CD14-positive monocyte (primary cell): ENCODE measurements around the gene RALGAPB. TPM values are rescaled to one million over a fixed set of nuclear protein-coding genes. Genes with fewer than 3 reads are reported as not detected.

ENCODE experiments used
- DNase-seq, 3 donors: peaks; one replicate each; pipeline ENCODE4 v3.0.0-alpha.2; 2011 to 2022
- H2AFZ ChIP-seq: 2 replicates; pipeline ENCODE4 v1.6.0; 2012; ENCODE audit warnings: mild to moderate bottlenecking, low read depth, low read length, inconsistent platforms; ENCODE audit not compliant: insufficient read depth, poor library complexity, severe bottlenecking
- H3K27ac ChIP-seq, 2 donors: 1 replicate in 1 of 2; 2 replicates in 1 of 2; pipeline ENCODE4 v1.5.1; 2012 to 2013; ENCODE audit warnings: low read length in 2 of 2, control low read depth in 1 of 2, inconsistent platforms in 1 of 2, low read depth in 1 of 2, mild to moderate bottlenecking in 1 of 2
- H3K27me3 ChIP-seq, 2 donors: one replicate each; pipeline versions ENCODE4 v1.6.0 to v1.6.1; 2011 to 2013; ENCODE audit warnings: low read length in 2 of 2; ENCODE audit not compliant: control insufficient read depth in 2 of 2, insufficient read depth in 2 of 2
- H3K36me3 ChIP-seq, 2 donors: replicated peaks in 1 of 2; 1 replicate in 1 of 2; 2 replicates in 1 of 2; pipeline versions ENCODE4 v1.5.1 to v1.6.1; 2012 to 2013; ENCODE audit warnings: low read length in 2 of 2, control low read depth in 1 of 2, inconsistent platforms in 1 of 2, mild to moderate bottlenecking in 1 of 2; ENCODE audit not compliant: insufficient read depth in 2 of 2, control insufficient read depth in 1 of 2
- H3K4me1 ChIP-seq, 2 donors: 1 replicate in 1 of 2; 2 replicates in 1 of 2; pipeline versions ENCODE4 v1.5.1 to v1.6.1; 2012 to 2013; ENCODE audit warnings: low read length in 2 of 2, control low read depth in 1 of 2, inconsistent platforms in 1 of 2, mild to moderate bottlenecking in 1 of 2, moderate library complexity in 1 of 2; ENCODE audit not compliant: insufficient read depth in 2 of 2, control insufficient read depth in 1 of 2
- H3K4me2 ChIP-seq: replicated peaks from 2 replicates; pipeline ENCODE3; 2012; ENCODE audit warnings: low read length, moderate library complexity, mild to moderate bottlenecking; ENCODE audit not compliant: poor library complexity, severe bottlenecking; ENCODE audit errors: extremely low read depth
- H3K4me3 ChIP-seq, 3 experiments: fragments of 200-600 bp in 1 of 3; sonication (generic) in 1 of 3; replicated peaks in 1 of 3; 1 replicate in 2 of 3; 2 replicates in 1 of 3; pipeline ENCODE4 v1.5.1; 2011 to 2013; ENCODE audit warnings: low read length in 3 of 3, mild to moderate bottlenecking in 3 of 3, control low read depth in 2 of 3, low read depth in 2 of 3, inconsistent platforms in 1 of 3, moderate library complexity in 1 of 3
- H3K79me2 ChIP-seq: 2 replicates; pipeline ENCODE4 v1.6.0; 2012; ENCODE audit warnings: mild to moderate bottlenecking, control low read depth, inconsistent platforms, low read length, moderate library complexity; ENCODE audit not compliant: insufficient read depth
- H3K9ac ChIP-seq: 2 replicates; pipeline ENCODE4 v1.6.0; 2017; ENCODE audit warnings: low read length, mild to moderate bottlenecking; ENCODE audit not compliant: insufficient read depth, poor library complexity, severe bottlenecking
- H3K9me3 ChIP-seq, 2 donors: replicated peaks in 1 of 2; 1 replicate in 1 of 2; 2 replicates in 1 of 2; pipeline versions ENCODE4 v1.5.1 to v1.6.1; 2012 to 2013; ENCODE audit warnings: low read length in 2 of 2, control low read depth in 1 of 2; ENCODE audit not compliant: control insufficient read depth in 1 of 2, insufficient read depth in 1 of 2
- H4K20me1 ChIP-seq: 2 replicates; pipeline ENCODE4 v1.6.0; 2012; ENCODE audit warnings: mild to moderate bottlenecking, low read length, control low read depth, moderate library complexity; ENCODE audit not compliant: insufficient read depth
- H3K27ac Mint-ChIP-seq, 7 donors: one replicate each; pipeline ENCODE4 v1.8.0; 2020; ENCODE audit warnings: mild to moderate bottlenecking in 7 of 7, mixed read lengths in 7 of 7, moderate library complexity in 6 of 7, inconsistent platforms in 2 of 7
- H3K27me3 Mint-ChIP-seq, 3 donors: one replicate each; pipeline ENCODE4 v1.8.0; 2021 to 2022; ENCODE audit warnings: low read depth in 3 of 3, mild to moderate bottlenecking in 3 of 3, mixed read lengths in 3 of 3, moderate library complexity in 3 of 3, inconsistent platforms in 1 of 3
- H3K36me3 Mint-ChIP-seq, 2 donors: one replicate each; pipeline ENCODE4 v1.8.0; 2020; ENCODE audit warnings: mixed read lengths in 2 of 2, inconsistent platforms in 1 of 2, mild to moderate bottlenecking in 1 of 2
- H3K4me1 Mint-ChIP-seq: one replicate; pipeline ENCODE4 v1.8.0; 2020; ENCODE audit warnings: mild to moderate bottlenecking, mixed read lengths
- H3K4me3 Mint-ChIP-seq, 2 donors: one replicate each; pipeline ENCODE4 v1.8.0; 2020; ENCODE audit warnings: mild to moderate bottlenecking in 2 of 2, mixed read lengths in 2 of 2, moderate library complexity in 1 of 2
- H3K9me3 Mint-ChIP-seq, 7 donors: one replicate each; pipeline ENCODE4 v1.8.0; 2020 to 2022; ENCODE audit warnings: mixed read lengths in 7 of 7, mild to moderate bottlenecking in 6 of 7, moderate library complexity in 6 of 7, inconsistent platforms in 2 of 7
- CTCF ChIP-seq: fragments of 200-600 bp; IDR thresholded peaks from one replicate; pipeline ENCODE4 v1.8.0; 2022; ENCODE audit warnings: antibody characterized with exemption, mild to moderate bottlenecking
- WGBS: methylation state at CpG from one replicate; pipeline ENCODE4 v1.1.5; 2013; ENCODE audit warnings: missing lambda C conversion rate; ENCODE audit not compliant: insufficient coverage; 5-methylcytosine and 5-hydroxymethylcytosine counted together
- intact Hi-C, 2 donors: fragments of 100-400 bp; cut with micrococcal nuclease; formaldehyde crosslinking; loops; one replicate each; pipeline versions ENCODE4 v1.15.0 to v1.15.1; 2023
- polyA plus RNA-seq, 3 donors: library from polyadenylated mRNA; depleted of rRNA in 1 of 3; unstranded in 2 of 3; stranded (reverse) in 1 of 3; fragments of 300-500 nt in 2 of 3; fragments of >200 nt in 1 of 3; fragmentation: Illumina TruSeq in 2 of 3; gene quantifications; 1 replicate in 2 of 3; 2 replicates in 1 of 3; pipeline ENCODE4 v1.2.3, GENCODE V29; 2012 to 2021

The RALGAPB gene
- polyA plus RNA-seq, 3 donors, result 4.7 to 15.5 (median 6.1) TPM

- Histone ChIP-seq H3K36me3 (peaks cover 82 to 100% of the 10 kb centered on the region in 2 donors), H3K4me1 (no peaks in the 10 kb centered on the region), H3K79me2 (no peaks in the 10 kb centered on the region), H2AFZ (no peak overlapping the region), H3K27ac (no peak overlapping the region), H3K27me3 (no peaks in the 10 kb centered on the region), H4K20me1 (no peaks in the 10 kb centered on the region), H3K4me2 (no peak overlapping the region), H3K9me3 (no peaks in the 10 kb centered on the region), H3K4me3 (no peak overlapping the region), H3K9ac (no peak overlapping the region)
- Mint-ChIP-seq H3K27ac (no peak overlapping the region), H3K4me1 (no peaks in the 10 kb centered on the region), H3K4me3 (no peak overlapping the region), H3K36me3 (peaks cover 61 to 62% of the 10 kb centered on the region in 2 donors), H3K27me3 (no peaks in the 10 kb centered on the region), H3K9me3 (no peaks in the 10 kb centered on the region)
- no peak for TF ChIP-seq CTCF
- WGBS, result no CpG with 5 or more reads among the region's 2 CpGs
- intact Hi-C loops, result no loop called here
- no peak for DNase-seq
These were observed 84.5 kb downstream of the RALGAPB start for GRCh38 chr20:38557174-38557573.

GRCh38 chr20:38558596-38559360 is 86.1 kb downstream of the RALGAPB start:
- Histone ChIP-seq H3K27ac (no peak overlapping the region), H3K9ac (no peak overlapping the region), H3K4me1 (no peaks in the 10 kb centered on the region), H2AFZ (no peak overlapping the region), H4K20me1 (no peaks in the 10 kb centered on the region), H3K79me2 (no peaks in the 10 kb centered on the region), H3K27me3 (no peaks in the 10 kb centered on the region), H3K4me2 (no peak overlapping the region), H3K36me3 (peaks cover 86 to 100% of the 10 kb centered on the region in 2 donors), H3K9me3 (no peaks in the 10 kb centered on the region), H3K4me3 (no peak overlapping the region)
- no peak for DNase-seq
- Mint-ChIP-seq H3K4me3 (no peak overlapping the region), H3K27ac (no peak overlapping the region), H3K36me3 (peaks cover 71 to 74% of the 10 kb centered on the region in 2 donors), H3K4me1 (no peaks in the 10 kb centered on the region), H3K9me3 (no peaks in the 10 kb centered on the region), H3K27me3 (no peaks in the 10 kb centered on the region)
- no CpG with 5 or more reads among the region's 3 CpGs for WGBS
- TF ChIP-seq CTCF, result no peak
- intact Hi-C loops, result no loop called here
